Adipocyte (in vitro differentiated cells): Measurements from ENCODE around the gene COPS9.
A peak's percentile ranks its signal among the peaks of the same experiment; 100 is the strongest.

Experiments used
- DNase-seq: peaks from one replicate; pipeline ENCODE4 v3.0.0-alpha.2; 2015; ENCODE audit warnings: low read depth
- H3K27me3 ChIP-seq: replicated peaks from 2 replicates; pipeline ENCODE4 v1.7.0; 2013; ENCODE audit warnings: mild to moderate bottlenecking, low read length, moderate library complexity; ENCODE audit not compliant: control insufficient read depth, insufficient read depth
- H3K36me3 ChIP-seq: 2 replicates; pipeline ENCODE4 v1.7.0; 2013; ENCODE audit warnings: low read length, mild to moderate bottlenecking, moderate library complexity; ENCODE audit not compliant: control insufficient read depth, insufficient read depth, severe bottlenecking
- H3K4me1 ChIP-seq: 2 replicates; pipeline ENCODE4 v1.7.0; 2013; ENCODE audit warnings: mild to moderate bottlenecking, low read length, moderate library complexity; ENCODE audit not compliant: control insufficient read depth, insufficient read depth
- H3K4me3 ChIP-seq: 2 replicates; pipeline ENCODE4 v1.7.0; 2013; ENCODE audit warnings: mild to moderate bottlenecking, low read length, moderate library complexity
- H3K9ac ChIP-seq: 2 replicates; pipeline ENCODE4 v1.7.0; 2013; ENCODE audit warnings: mild to moderate bottlenecking, low read length, moderate library complexity
- H3K9me3 ChIP-seq: 2 replicates; pipeline ENCODE4 v1.7.0; 2013; ENCODE audit warnings: mild to moderate bottlenecking, low read length, moderate library complexity; ENCODE audit not compliant: control insufficient read depth

Gene COPS9

DNA sequence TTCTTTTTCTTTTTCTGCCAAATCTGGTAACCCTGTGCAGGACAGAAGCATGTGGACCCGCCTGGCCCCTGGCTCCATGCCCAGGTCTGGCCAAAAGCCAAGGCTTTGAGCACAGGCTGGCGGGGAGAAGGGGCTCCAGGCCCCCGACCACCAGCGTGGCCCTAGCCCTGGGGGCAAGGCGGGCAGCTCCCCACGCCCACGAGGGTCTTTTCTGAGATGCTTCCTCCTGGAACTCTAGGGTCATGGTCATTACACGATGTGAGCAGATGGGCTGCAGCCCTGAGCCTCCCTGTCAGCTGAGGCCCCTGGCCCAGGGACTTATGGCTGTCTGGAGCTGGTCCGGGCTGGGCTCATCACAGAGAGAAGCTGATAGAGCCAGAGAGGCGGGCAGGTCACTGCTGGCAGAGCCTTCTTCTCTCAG is 10.0 kb upstream of the COPS9 start:
- no peak overlapping the region for H3K9ac ChIP-seq
- H3K4me3 ChIP-seq = no peak overlapping the region
- H3K9me3 ChIP-seq = no peaks in the 10 kb centered on the region
- H3K36me3 ChIP-seq = no peaks in the 10 kb centered on the region
- H3K27me3 ChIP-seq = peaks cover 33% of the 10 kb centered on the region
- DNase-seq = no peak
- no peaks in the 10 kb centered on the region for H3K4me1 ChIP-seq

DNA sequence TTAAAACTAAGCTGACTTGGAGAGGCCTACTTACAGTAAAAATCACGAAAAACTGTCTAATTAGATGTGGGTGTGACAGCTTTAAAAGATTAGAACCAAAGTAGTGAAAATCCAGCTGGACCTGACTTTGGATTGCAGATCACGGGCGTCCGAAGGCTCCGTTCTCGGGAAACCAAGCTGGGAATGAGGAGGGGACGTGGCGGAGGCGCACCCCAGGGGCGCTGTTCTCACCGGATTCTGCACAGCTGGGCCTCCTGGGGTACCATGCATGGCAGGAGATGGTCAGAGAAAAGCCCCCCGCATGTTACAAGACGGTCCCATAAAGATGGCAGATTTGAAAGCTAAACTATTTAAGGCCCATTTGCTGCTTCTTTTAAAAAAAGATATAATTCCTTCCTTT is 9.4 kb upstream of the COPS9 start:
- H3K4me3 ChIP-seq = no peak overlapping the region
- H3K9ac ChIP-seq = no peak overlapping the region
- H3K4me1 ChIP-seq = no peaks in the 10 kb centered on the region
- DNase-seq = no peak
- peaks cover 28% of the 10 kb centered on the region for H3K27me3 ChIP-seq
- H3K9me3 ChIP-seq = no peaks in the 10 kb centered on the region
- H3K36me3 ChIP-seq = no peaks in the 10 kb centered on the region

DNA sequence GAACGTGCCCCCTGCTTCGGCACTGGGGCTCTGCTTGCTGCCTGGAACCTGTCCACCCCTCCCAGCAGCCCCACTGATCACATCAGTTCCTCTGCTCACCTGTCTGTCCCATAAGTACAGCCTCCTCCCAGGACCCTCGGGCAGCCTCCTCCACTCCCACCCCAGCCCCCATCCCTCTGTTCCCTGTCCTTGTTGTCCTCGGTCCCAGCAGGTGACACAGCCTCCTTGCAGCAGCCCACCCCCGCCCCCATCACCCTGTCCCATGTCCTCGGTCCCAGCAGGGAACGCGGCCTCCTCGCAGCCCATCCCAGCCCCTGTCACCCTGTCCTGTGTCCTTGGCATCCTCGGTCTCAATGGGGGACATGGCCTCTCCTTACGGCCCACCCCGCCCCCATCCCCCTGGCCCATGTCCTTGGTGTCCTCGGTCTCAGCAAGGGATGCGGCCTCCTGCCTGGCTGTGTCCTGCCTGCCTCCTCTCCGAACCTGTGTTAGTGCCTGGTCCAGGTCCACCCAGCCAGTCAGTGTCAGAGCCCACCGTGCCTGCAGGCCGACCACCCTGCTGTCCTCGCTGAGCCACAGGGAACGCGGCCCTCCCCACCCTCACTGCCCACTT is 8.7 kb upstream of the COPS9 start:
- Histone ChIP-seq H3K9me3 (no peaks in the 10 kb centered on the region), H3K4me3 (no peak overlapping the region), H3K27me3 (peaks cover 25% of the 10 kb centered on the region), H3K9ac (no peak overlapping the region), H3K4me1 (no peaks in the 10 kb centered on the region), H3K36me3 (no peaks in the 10 kb centered on the region)
- no peak for DNase-seq

DNA sequence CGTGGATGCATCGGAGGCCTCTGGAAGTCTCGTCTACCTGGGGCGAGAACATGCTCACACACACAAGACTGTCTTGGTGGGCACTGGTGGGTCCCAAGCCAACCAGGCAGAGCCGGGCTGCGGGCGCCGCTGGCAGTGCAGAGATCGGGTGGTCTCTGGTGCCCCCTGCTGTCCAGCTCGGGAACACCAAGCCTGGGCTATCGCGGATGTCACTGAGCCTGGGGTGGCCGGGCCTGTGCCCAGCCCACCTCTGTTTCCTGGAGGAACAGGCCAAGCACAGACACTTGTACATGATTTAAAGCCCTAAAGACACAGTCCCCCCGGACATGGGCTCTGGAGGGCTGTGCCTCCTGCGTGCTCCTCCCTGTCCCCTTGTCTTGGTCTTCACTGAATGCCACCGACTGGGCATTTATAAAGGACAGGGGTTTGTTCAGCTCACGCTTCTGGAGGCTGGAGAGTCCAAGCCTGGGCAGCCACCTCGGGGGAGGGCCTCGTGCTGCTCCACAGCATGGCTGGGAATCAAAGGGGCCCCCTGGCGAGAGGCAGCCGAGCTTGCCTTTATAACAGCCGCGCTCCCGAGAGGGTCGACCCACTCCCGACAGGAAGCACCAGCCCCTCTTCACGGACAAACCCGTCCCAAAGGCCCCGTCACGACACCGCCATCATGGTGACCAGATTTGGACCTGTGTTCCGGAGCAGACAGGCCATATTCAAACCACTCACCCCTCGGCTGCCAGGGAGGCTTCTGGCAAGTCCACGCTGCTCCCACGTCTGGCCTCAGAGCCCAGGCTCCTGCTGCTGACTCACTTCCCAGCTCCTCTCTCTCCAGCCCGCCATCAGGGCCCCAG is 7.9 kb upstream of the COPS9 start:
- Histone ChIP-seq H3K36me3 (no peaks in the 10 kb centered on the region), H3K9me3 (no peaks in the 10 kb centered on the region), H3K9ac (peak overlapping the region; percentile 34), H3K4me1 (no peaks in the 10 kb centered on the region), H3K27me3 (peaks cover 19% of the 10 kb centered on the region), H3K4me3 (no peak overlapping the region)
- peak; percentile 79 for DNase-seq

DNA sequence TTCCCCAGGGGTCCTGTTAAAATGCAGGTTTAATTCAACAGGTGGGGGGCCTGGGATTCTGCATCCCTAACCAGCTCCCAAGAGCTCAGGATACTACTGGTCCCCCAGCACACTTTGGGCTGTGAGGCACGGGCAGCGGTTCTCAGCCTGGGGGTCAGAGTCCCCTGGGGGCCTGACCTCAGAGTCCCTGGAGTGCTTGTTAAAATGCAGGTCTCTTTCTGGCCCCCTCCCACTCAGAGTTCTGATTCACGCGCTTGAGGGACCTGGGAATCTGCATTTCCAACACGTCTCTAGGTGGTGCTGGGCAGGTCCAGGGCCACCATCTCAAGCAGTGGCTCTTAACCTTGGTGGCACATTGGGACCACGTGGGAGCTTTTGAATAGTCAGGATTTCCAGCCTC is 7.2 kb upstream of the COPS9 start:
- H3K36me3 ChIP-seq = no peaks in the 10 kb centered on the region
- H3K9ac ChIP-seq = no peak overlapping the region
- no peak for DNase-seq
- H3K4me3 ChIP-seq = no peak overlapping the region
- peaks cover 14% of the 10 kb centered on the region for H3K27me3 ChIP-seq
- no peaks in the 10 kb centered on the region for H3K9me3 ChIP-seq
- no peaks in the 10 kb centered on the region for H3K4me1 ChIP-seq

DNA sequence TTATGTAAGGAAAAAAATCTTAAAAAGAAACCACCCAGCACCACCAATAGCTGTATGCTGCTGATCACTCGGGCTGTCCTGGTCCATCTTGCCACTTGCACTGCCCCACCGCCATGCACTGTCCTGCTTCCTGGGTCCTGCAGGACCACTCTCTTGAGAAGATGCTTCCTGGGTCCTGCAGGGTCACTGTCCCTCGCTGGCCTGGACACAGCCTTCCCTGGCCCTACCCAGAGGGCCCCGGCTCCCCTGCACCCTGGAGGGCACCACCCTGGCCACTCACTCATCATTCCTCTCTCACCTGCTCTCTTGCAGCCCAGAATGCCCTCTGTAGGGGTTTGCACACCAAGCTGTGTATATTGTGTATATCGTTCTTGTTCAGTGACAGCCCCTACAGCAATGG is 6.8 kb upstream of the COPS9 start:
- no peak overlapping the region for H3K4me3 ChIP-seq
- no peak overlapping the region for H3K9ac ChIP-seq
- H3K36me3 ChIP-seq = no peaks in the 10 kb centered on the region
- no peaks in the 10 kb centered on the region for H3K9me3 ChIP-seq
- H3K27me3 ChIP-seq = peaks cover 14% of the 10 kb centered on the region
- DNase-seq = no peak
- H3K4me1 ChIP-seq = no peaks in the 10 kb centered on the region

DNA sequence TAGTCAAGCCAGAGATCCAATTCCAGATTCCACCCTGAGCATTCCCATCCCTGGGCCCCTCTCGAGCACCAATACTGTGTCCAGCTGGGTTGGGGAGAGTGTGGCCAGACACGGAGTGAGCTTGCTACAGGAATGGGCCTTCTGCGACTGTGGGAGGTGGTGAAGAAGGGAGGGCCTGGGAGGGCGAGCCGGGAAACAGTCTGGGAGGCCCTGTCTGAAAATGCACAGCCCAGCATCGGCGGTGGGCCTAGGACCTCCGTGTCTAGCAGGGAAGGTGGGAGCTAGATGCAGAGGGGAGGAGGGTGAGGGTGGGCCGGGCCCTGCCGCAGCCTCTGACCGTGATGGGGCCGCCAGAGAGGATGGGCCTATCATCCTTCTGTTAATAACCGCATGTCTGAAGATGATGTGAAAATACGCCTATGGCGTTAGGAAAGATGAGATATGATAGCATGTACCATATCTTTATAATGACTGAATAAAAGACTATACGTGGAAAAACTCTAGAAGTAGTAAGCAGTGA is 6.2 kb upstream of the COPS9 start:
- Histone ChIP-seq H3K9me3 (no peaks in the 10 kb centered on the region), H3K36me3 (no peaks in the 10 kb centered on the region), H3K27me3 (peaks cover 14% of the 10 kb centered on the region), H3K9ac (no peak overlapping the region), H3K4me1 (no peaks in the 10 kb centered on the region), H3K4me3 (no peak overlapping the region)
- DNase-seq = no peak

DNA sequence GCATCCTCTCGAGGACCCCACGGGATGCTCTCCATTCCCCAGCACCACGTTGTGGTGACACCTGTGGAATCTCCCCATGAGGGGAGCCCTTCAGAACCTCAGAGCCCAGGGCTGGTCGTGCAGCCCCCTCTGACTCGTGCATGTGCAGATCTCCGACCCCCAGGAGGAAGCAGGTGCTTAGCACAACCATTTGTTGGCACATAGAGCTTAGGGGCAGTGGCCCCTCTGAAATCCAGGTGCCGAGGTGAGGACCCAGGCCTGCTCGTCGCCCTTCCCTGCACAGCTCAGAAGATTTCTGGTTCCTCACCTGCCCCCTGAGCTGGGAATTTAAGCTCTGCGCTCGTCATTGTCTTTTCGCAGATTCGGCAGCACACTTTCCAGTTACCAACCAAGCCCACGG is 5.6 kb upstream of the COPS9 start:
- DNase-seq = no peak
- peaks cover 14% of the 10 kb centered on the region for H3K27me3 ChIP-seq
- H3K4me1 ChIP-seq = no peaks in the 10 kb centered on the region
- H3K9me3 ChIP-seq = no peaks in the 10 kb centered on the region
- H3K36me3 ChIP-seq = no peaks in the 10 kb centered on the region
- H3K4me3 ChIP-seq = no peak overlapping the region
- H3K9ac ChIP-seq = no peak overlapping the region

DNA sequence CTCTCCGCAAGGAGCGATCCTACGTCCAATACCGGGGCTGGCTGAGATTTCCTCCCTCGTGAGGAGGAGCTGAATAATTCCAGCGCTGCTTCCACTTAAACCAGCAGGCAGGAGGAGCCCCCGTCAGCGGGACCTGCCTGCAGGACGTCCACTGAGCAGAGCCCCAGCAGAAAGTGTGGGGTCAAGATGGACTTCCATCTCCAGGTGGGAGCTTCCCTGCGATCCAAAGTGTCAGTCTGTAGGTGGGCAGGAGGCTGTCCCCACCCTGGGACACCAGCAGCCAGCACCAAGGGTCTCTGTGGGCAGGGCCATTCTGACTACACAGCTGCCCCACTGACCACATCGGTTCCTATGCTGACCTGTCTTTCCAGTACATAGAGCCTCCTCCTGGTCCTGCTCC is 4.8 kb upstream of the COPS9 start:
- no peak overlapping the region for H3K9ac ChIP-seq

DNA sequence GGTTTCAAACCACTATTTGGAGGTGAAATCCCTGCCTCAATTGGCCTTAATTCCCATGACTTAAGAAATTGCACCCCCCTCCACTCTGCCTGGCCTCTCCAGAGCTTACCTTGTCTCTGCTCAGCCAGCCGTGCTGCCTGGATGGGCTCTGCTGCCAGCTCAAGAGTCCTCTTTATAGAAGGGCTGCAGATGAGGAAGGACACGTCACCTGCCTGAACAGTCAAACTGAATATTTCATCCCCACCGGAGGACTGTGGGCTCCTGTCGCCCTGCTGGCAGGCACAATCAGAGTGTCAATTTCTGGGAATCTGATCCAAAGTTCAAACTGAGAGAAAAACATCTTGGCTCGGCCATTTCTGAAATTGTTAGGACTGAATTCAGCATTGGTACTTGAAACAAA is 4.4 kb upstream of the COPS9 start, which contains the start of gene OTOS:
TSS of gene OTOS (minus strand) at position 148 of the 400 bp plus-strand sequence. CDS start 332 bp downstream, outside the sequence.
- H3K9me3 ChIP-seq = no peaks in the 10 kb centered on the region
- no peak within 1 kb of the TSS for H3K9ac ChIP-seq
- peaks cover 8% of the 10 kb centered on the region for H3K27me3 ChIP-seq
- no peaks in the 10 kb centered on the region for H3K36me3 ChIP-seq
- H3K4me3 ChIP-seq = no peak within 1 kb of the TSS
- no peak for DNase-seq
- H3K4me1 ChIP-seq = no peaks in the 10 kb centered on the region

More for the DNA sequence above, 4.8 kb upstream of the COPS9 start:
- Histone ChIP-seq H3K4me3 (no peak overlapping the region), H3K36me3 (no peaks in the 10 kb centered on the region), H3K4me1 (no peaks in the 10 kb centered on the region), H3K9me3 (no peaks in the 10 kb centered on the region), H3K27me3 (peaks cover 8% of the 10 kb centered on the region)
- DNase-seq = no peak

DNA sequence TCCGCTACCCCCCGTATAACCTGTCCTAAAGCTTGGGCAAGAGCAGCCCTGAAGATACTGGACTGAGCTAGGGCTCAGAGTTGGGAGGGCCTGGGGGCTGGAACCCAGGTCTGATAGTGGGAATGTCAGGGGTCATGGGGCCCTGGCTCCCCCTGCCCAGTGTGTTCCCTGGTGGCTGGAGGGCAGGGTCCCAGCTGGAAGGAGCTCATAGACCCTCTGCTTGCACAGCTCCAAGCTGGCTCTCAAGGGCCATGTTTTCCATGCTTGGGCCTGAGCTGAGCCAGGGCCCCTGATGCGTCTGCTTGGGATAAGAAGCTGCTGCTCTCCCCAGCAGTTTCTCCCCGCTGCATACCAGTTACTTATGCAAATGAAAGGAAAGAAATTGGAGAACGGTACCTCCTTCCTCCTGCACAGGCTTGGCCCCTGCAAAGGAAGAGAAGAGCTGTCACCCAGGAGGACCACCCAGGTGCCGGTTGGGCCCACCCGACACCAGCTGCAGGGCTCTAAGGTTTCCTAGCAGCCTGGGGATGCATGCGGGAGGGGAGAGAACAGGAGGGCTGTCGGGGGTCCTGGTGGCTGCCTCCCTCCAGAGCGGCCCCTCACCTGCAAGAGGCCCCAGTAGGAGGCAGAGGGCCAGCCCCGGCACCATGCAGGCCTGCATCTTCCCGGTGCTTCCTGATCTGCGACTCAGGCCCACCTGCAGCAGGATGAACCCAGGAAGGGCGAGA is 3.7 kb upstream of the COPS9 start:
- H3K9ac ChIP-seq = no peak overlapping the region
- no peak for DNase-seq
- H3K36me3 ChIP-seq = no peaks in the 10 kb centered on the region
- peaks cover 6% of the 10 kb centered on the region for H3K4me1 ChIP-seq
- peaks cover 8% of the 10 kb centered on the region for H3K27me3 ChIP-seq
- no peak overlapping the region for H3K4me3 ChIP-seq
- no peaks in the 10 kb centered on the region for H3K9me3 ChIP-seq
